GM12878 (cell line): ENCODE data around the gene MGAT3. TPM values are rescaled to one million over a fixed set of nuclear protein-coding genes. Genes with fewer than 3 reads are reported as not detected.

Experiments
- MTA3 ChIP-seq: IDR thresholded peaks from 2 replicates; pipeline ENCODE4 v1.6.1; 2012; ENCODE audit warnings: low read length, inconsistent platforms, borderline replicate concordance
- NFXL1 ChIP-seq: fragments of 450-650 bp; IDR thresholded peaks from 2 replicates; pipeline ENCODE4 v1.6.1; 2017; ENCODE audit warnings: antibody characterized with exemption, mild to moderate bottlenecking, borderline replicate concordance
- ZNF622 ChIP-seq: fragments of 450-650 bp; IDR thresholded peaks from 2 replicates; pipeline ENCODE4 v1.6.1; 2017; ENCODE audit warnings: mild to moderate bottlenecking, inconsistent platforms
- polyA plus RNA-seq, 11 experiments: library from polyadenylated mRNA; depleted of rRNA in 4 of 11; unstranded in 6 of 11; stranded (reverse) in 5 of 11; fragments of >200 nt; fragmentation: Nextera tagmentation in 4 of 11; fragmentation: Illumina TruSeq in 1 of 11; extraction: Ambion mirVana in 4 of 11; extraction: Trizol in 1 of 11; gene quantifications; 1 replicate in 1 of 11; 2 replicates in 10 of 11; pipeline versions ENCODE4 v1.2.1 to v1.2.3, GENCODE V29; 2011 to 2016; ENCODE audit warnings: inconsistent platforms in 2 of 11, missing spikeins in 2 of 11, low read depth in 1 of 11
- total RNA-seq, 4 experiments: library from RNA; depleted of rRNA in 3 of 4; stranded (reverse); fragments of >200 nt in 3 of 4; fragmentation: Illumina TruSeq in 1 of 4; extraction: Trizol in 1 of 4; gene quantifications; 2 replicates each; pipeline versions ENCODE4 v1.2.1 to v1.2.3, GENCODE V29; 2013 to 2021
- TF ChIP-seq, protein P1 (sequence below): IDR thresholded peaks from 2 replicates; pipeline ENCODE4 v1.6.1; 2011; ENCODE audit warnings: mild to moderate bottlenecking, low read depth, low read length, moderate library complexity; ENCODE audit not compliant: insufficient replicate concordance
- TF ChIP-seq, protein P2 (sequence below): fragments of 450-650 bp; IDR thresholded peaks from 2 replicates; pipeline ENCODE4 v1.6.1; 2016; ENCODE audit warnings: mild to moderate bottlenecking, moderate library complexity, borderline replicate concordance
- TF ChIP-seq, protein P3 (sequence below): IDR thresholded peaks from 2 replicates; pipeline ENCODE4 v1.6.1; 2011; ENCODE audit warnings: low read depth, mild to moderate bottlenecking, low read length, moderate library complexity, borderline replicate concordance; ENCODE audit errors: extremely low read depth
- TF ChIP-seq, protein P4 (sequence below): IDR thresholded peaks from 2 replicates; pipeline ENCODE4 v1.6.1; 2012; ENCODE audit warnings: low read depth, low read length, improper control_type of control experiment

MGAT3 gene
- total and polyA plus RNA-seq, 10 of the 15 experiments (the other 5 are each of a cell fraction or from before 2014, with no cell fraction given), result 0.32 to 40.2 (median 11.9) TPM

DNA sequence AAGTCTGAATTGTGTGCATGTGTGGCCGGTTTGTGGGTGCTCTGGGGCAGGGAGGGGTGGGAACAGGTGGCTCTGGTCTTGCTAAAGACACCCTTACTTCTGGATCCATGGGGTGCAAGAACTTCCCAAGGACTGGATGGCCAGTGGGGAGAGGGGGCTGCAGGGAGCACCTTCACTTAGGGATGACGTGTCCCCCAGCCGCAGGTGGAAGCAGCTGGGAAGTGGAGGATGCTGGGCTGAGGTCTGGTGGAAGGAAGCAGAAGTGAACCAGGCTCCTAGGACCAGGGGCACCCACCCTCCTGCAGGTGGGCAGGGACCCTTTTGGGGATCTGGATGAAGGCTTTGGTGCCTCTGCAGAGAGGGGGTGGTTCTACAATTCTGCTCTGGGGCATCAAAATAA, 35.4 kb downstream of the MGAT3 start (continued):
- TF ChIP-seq, protein P1, sequence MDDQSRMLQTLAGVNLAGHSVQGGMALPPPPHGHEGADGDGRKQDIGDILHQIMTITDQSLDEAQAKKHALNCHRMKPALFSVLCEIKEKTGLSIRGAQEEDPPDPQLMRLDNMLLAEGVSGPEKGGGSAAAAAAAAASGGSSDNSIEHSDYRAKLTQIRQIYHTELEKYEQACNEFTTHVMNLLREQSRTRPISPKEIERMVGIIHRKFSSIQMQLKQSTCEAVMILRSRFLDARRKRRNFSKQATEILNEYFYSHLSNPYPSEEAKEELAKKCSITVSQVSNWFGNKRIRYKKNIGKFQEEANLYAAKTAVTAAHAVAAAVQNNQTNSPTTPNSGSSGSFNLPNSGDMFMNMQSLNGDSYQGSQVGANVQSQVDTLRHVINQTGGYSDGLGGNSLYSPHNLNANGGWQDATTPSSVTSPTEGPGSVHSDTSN, result no peak
- TF ChIP-seq MTA3 (no peak), NFXL1 (no peak), ZNF622 (no peak)
- TF ChIP-seq, protein P2, sequence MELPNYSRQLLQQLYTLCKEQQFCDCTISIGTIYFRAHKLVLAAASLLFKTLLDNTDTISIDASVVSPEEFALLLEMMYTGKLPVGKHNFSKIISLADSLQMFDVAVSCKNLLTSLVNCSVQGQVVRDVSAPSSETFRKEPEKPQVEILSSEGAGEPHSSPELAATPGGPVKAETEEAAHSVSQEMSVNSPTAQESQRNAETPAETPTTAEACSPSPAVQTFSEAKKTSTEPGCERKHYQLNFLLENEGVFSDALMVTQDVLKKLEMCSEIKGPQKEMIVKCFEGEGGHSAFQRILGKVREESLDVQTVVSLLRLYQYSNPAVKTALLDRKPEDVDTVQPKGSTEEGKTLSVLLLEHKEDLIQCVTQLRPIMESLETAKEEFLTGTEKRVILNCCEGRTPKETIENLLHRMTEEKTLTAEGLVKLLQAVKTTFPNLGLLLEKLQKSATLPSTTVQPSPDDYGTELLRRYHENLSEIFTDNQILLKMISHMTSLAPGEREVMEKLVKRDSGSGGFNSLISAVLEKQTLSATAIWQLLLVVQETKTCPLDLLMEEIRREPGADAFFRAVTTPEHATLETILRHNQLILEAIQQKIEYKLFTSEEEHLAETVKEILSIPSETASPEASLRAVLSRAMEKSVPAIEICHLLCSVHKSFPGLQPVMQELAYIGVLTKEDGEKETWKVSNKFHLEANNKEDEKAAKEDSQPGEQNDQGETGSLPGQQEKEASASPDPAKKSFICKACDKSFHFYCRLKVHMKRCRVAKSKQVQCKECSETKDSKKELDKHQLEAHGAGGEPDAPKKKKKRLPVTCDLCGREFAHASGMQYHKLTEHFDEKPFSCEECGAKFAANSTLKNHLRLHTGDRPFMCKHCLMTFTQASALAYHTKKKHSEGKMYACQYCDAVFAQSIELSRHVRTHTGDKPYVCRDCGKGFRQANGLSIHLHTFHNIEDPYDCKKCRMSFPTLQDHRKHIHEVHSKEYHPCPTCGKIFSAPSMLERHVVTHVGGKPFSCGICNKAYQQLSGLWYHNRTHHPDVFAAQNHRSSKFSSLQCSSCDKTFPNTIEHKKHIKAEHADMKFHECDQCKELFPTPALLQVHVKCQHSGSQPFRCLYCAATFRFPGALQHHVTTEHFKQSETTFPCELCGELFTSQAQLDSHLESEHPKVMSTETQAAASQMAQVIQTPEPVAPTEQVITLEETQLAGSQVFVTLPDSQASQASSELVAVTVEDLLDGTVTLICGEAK, result no peak
- TF ChIP-seq, protein P3, sequence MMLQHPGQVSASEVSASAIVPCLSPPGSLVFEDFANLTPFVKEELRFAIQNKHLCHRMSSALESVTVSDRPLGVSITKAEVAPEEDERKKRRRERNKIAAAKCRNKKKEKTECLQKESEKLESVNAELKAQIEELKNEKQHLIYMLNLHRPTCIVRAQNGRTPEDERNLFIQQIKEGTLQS, result no peak
- TF ChIP-seq, protein P4, sequence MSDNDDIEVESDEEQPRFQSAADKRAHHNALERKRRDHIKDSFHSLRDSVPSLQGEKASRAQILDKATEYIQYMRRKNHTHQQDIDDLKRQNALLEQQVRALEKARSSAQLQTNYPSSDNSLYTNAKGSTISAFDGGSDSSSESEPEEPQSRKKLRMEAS, result no peak
